Fibroblast of the aortic adventitia (primary cell): Measurements from ENCODE around the gene FREM2. TPM values are rescaled to one million over a fixed set of nuclear protein-coding genes. Genes with fewer than 3 reads are reported as not detected.

Experiments
- DNase-seq: peaks from one replicate; pipeline ENCODE4 v3.0.0-alpha.2; 2010; ENCODE audit warnings: low read depth
- H3K4me3 ChIP-seq: 2 replicates; pipeline ENCODE4 v1.5.1; 2011; ENCODE audit warnings: low read depth, mild to moderate bottlenecking, control low read depth, low read length, moderate library complexity
- total RNA-seq: library from RNA; depleted of rRNA; stranded (reverse); fragments of >200 nt; gene quantifications from 2 replicates; pipeline ENCODE4 v1.2.3, GENCODE V29; 2012; ENCODE audit warnings: low replicate concordance
- TF ChIP-seq, protein P1 (sequence below): IDR thresholded peaks from 2 replicates; pipeline ENCODE4 v1.5.1; 2011; ENCODE audit warnings: mild to moderate bottlenecking, low read length, control low read depth, inconsistent platforms; ENCODE audit not compliant: insufficient read depth

The FREM2 gene
- total RNA-seq, 1 donor: not detected

DNA sequence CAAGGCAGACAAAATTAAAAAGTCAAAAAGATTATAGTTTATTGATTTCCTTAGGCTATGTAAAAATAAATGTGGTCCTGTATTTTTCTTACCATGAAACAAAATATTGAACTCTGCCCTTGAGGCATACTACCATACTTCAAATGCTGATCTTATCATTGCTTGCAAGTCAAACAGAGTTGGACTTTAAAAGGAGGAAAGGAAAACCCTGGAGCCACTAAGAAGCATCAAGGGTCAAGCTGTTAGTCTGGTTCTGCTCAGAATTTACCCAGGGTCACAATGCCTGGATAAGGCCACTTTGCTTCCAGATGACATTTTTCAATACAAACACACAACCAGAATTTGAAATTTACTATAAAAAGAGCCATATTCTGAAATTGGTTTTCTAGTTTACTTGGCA is 2.2 kb upstream of the FREM2 start:
- TF ChIP-seq, protein P1, sequence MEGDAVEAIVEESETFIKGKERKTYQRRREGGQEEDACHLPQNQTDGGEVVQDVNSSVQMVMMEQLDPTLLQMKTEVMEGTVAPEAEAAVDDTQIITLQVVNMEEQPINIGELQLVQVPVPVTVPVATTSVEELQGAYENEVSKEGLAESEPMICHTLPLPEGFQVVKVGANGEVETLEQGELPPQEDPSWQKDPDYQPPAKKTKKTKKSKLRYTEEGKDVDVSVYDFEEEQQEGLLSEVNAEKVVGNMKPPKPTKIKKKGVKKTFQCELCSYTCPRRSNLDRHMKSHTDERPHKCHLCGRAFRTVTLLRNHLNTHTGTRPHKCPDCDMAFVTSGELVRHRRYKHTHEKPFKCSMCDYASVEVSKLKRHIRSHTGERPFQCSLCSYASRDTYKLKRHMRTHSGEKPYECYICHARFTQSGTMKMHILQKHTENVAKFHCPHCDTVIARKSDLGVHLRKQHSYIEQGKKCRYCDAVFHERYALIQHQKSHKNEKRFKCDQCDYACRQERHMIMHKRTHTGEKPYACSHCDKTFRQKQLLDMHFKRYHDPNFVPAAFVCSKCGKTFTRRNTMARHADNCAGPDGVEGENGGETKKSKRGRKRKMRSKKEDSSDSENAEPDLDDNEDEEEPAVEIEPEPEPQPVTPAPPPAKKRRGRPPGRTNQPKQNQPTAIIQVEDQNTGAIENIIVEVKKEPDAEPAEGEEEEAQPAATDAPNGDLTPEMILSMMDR: no peak
- DNase-seq: no peak
- no peak overlapping the region for H3K4me3 ChIP-seq

DNA sequence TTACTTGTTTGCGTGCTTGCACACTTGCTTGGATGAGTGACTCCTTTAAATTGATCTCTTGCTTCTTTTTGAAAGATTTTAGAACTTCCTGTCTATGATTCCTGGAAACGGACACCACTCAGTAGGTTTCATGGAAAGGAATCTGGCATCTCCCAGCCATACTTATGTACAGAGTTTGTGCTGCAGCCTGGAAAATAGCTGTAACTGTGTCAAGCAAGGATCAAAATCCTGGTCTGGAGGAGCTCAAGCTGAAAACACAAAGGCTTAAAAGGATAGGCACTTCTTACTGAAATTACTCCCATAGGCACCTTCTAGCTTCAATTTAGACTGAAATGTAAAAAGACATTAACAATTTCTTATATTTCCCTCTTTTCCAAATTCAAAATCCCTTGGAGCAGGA is 1.4 kb upstream of the FREM2 start:
- TF ChIP-seq, protein P1: no peak
- no peak for DNase-seq
- no peak overlapping the region for H3K4me3 ChIP-seq

DNA sequence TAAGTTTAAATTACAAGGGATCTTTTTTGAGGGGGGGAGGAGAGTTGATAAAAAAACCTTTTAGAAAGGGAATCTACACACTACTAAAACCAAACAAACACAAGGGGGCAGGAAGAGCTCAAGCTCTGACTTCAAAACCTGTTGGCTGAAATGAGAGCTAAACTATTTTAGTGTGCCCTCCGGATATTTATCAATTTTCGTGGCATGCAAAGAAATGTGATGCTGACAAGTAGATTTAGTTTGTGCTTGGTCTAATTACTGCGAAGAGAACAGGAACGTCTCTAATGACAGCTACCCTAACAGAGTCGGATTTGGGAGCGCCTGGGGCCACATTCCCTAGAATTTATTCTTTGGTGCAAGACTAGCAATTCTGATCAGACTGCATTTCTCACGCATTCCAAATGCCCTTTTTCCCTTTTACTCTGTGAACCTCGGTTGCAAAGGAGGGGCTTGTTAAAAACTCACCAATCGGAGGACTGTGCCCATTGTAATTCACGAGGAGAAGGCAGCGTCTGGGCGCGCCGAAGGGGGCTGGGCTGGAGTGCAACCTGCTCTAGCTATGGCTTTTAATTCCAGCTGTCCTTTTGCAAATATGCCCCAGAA is 802 bp upstream of the FREM2 start:
- TF ChIP-seq, protein P1: no peak
- H3K4me3 ChIP-seq: no peak overlapping the region
- no peak for DNase-seq

DNA sequence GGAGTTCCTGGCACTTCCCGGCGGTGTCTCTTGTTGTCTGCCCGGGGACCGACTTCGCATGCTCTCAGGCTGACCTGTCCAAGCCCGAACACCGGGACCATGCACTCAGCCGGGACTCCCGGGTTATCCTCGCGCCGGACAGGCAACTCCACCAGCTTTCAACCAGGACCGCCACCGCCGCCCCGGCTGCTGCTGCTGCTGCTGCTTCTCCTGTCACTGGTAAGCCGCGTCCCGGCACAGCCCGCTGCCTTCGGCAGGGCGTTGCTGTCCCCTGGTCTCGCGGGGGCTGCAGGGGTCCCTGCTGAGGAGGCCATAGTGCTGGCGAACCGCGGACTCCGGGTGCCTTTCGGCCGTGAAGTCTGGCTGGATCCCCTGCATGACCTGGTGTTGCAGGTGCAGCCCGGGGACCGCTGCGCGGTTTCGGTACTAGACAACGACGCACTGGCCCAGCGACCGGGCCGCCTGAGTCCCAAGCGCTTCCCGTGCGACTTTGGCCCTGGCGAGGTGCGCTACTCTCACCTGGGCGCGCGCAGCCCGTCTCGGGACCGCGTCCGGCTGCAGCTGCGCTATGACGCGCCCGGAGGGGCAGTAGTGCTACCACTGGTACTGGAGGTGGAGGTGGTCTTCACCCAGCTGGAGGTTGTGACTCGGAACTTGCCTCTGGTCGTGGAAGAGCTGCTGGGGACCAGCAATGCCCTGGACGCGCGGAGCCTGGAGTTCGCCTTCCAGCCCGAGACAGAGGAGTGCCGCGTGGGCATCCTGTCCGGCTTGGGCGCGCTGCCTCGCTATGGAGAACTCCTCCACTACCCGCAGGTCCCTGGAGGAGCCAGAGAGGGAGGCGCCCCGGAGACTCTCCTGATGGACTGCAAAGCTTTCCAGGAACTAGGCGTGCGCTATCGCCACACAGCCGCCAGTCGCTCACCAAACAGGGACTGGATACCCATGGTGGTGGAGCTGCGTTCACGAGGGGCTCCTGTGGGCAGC is 661 bp downstream of the FREM2 start:
- TF ChIP-seq, protein P1: no peak
- DNase-seq: no peak
- no peak overlapping the region for H3K4me3 ChIP-seq

DNA sequence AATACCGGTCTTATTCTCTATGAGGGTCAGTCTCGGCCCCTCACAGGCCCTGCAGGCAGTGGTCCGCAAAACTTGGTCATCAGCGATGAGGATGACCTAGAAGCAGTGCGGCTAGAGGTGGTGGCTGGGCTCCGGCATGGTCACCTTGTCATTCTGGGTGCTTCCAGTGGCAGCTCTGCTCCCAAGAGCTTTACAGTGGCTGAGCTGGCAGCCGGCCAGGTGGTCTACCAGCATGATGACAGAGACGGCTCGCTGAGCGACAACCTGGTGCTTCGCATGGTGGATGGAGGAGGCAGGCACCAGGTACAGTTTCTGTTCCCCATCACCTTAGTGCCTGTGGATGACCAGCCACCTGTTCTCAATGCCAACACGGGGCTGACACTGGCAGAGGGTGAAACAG is 1.8 kb downstream of the FREM2 start:
- TF ChIP-seq, protein P1: no peak
- H3K4me3 ChIP-seq: no peak overlapping the region
- no peak for DNase-seq

DNA sequence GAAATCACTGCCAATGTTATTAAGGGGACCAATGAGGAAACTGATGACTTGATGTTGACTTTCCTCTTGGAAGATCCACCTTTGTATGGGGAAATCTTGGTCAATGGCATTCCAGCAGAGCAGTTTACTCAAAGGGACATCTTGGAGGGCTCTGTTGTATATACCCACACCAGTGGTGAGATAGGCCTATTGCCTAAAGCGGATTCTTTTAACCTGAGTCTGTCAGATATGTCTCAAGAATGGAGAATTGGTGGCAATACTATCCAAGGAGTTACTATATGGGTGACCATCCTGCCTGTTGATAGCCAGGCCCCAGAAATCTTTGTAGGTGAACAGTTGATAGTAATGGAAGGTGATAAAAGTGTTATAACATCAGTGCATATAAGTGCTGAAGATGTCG is 3.4 kb downstream of the FREM2 start:
- TF ChIP-seq, protein P1: no peak
- H3K4me3 ChIP-seq: no peak overlapping the region
- DNase-seq: no peak
